Nucleus accumbens (tissue), 56 donors: ENCODE measurements around the gene RFX8.
"Not testable (repeated sequence)": the region's sequence is repeated elsewhere in the genome, so short reads cannot be mapped to it uniquely, and the experiment has no call there.

Source experiments
- DNase-seq, 56 donors: peaks; one replicate each; lab custom pipeline; 2025; lab: John Stamatoyannopoulos, UW

RFX8 gene

DNA sequence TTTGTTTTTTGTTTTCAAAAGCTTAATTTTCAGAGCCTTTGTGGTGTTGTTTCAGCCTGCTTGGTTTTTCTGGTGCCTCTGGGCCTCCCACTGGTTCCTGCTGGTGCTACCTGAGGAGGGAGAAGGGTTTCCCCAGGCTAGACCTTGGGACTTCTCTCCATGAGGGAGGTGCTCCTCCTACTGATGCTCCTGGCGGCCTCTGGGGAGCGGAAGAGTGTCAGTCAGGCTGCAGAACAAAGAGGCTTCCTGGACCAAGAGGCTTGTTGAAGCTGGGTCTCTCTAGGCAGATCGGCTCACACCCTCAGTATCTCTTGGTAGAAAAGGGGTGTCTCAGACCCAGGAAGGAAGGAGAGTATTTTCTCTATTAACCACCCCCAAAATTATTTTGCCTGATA is 32.2 kb downstream of the RFX8 start:
- no peak for DNase-seq

- no peak for DNase-seq
These were observed 32.8 kb downstream of the RFX8 start for GRCh38 chr2:101442042-101442666.

DNA sequence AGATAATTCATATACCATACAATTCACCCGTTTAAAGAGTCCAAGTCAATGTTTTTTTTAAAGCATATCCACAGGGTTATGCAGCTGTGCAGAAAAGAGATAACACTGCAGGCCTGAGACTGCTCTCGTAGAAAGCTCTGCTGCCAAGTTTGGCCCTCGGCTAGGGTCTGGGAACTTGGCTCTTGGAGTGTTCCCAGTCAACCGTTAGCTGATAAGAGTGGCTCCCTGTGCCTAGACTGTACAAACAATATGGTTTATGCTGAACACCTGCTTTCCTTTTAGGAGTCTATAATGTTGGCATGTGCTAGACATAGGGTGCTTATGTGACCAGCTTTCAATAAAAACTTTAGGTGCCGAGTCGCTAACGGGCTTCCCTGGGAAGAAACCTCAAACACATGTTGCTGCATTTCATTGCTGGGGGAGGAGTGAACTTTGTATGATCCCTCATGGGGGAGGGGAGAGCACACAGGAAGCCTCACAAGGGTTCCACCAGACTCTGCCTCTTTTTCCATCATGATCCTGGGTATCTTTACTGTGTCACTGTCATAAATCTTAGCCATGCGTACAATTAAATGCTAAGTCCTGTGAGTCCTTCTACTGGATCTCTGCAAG is 34.7 kb downstream of the RFX8 start:
- DNase-seq, result no peak

GRCh38 chr2:101439716-101440115 is 35.2 kb downstream of the RFX8 start:
- no peak for DNase-seq

- DNase-seq, result not testable (repeated sequence)
These were observed 36.4 kb downstream of the RFX8 start for GRCh38 chr2:101438555-101438954.

DNA sequence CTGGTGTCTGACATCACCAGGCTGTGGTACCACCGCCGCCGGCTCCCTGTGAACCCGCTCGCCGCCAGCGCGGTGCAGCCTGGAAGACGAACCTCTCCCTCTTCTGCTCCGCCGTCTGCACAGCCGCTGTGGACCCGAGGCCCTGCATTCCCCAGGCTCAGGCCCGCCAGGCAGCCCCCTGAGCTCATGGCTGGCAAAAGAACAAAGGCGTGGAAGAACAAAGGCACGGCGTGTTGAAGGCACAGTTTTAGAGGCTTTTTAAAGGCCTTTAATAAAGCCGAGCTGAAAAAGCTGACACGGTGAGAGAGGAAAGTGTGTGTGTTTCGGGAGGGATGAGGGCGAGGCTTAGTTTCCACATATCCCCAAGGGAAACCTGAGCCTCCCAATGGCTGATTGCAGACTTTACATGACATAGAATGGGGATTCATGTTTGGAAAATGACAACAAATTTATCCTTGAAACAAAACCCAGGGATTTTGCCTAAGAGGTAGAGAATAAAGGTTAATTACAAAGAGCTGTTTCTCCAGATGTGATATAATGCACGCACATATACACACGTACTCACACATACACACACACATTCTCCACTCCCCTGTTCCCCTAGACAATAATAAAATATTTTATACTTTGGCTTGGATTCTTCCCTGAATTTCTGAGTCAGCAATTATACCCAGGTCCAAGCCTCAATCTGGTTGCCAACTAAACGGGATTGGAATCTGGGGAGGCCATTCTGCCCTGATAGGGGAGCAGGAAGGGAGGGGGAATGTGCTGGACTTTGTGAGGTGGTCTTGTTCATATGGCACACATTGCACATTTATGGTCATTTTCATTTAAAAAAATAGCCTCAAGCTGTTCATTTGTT is 39.7 kb downstream of the RFX8 start:
- peak in 4 of 56 donors; percentile 2 to 19 (median 8) for DNase-seq

DNA sequence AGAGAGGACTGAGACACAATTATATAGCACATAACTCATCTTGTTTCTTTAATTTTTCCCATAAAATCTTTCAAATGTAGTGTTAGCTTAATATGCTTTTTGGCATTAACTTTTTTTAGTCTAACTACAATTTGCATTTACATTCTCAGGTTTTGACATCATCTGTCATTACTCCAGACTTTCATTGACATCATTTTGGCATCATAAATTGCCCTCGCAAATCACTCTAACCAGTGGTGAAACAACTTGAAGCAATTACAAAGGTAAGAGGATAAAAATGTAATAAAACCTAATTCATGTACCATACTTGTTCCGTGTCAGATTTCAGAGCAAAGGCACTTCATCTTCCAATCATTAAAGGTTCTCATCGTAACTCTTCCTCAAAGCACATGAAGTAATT is 41.4 kb downstream of the RFX8 start:
- DNase-seq, result no peak

DNA sequence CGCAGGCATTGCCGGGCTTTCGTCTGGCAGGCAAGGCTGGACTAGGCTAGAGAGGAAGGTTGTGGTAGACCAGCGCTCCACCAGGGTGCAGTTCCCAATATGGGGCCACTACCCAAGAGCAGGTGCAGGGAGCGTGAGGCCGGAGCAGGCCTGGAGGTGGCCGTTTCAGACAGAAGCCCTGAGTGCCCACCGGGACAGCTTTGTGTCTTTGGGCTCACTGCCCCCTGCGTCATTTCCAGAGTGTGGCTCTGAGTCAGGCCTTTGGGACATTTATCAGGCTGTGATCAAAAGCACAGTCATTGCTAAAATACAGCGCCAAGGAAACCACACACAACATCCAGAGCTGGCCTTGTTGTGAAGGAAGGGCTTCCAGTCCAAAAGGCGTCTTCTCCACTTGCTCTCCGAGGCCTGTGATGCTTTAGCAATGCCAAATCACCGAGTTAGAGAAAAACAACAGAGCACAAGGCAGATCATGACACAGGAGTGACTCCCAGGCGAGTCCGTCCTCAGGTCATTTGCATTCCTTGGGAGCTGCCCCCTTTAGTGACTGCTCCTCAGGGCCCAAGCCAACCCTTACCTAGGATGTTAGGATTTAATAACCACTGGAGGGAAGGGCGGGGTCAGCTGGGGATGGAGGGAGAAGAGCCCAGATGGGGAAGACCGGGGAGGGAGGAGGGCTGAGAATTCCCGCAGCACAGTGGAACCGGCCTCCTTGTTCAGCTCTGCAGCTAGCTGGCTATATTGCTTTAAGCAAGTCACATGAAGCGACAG is 42.3 kb downstream of the RFX8 start:
- DNase-seq, result no peak

GRCh38 chr2:101431486-101431885 is 43.4 kb downstream of the RFX8 start:
- no peak for DNase-seq

DNA sequence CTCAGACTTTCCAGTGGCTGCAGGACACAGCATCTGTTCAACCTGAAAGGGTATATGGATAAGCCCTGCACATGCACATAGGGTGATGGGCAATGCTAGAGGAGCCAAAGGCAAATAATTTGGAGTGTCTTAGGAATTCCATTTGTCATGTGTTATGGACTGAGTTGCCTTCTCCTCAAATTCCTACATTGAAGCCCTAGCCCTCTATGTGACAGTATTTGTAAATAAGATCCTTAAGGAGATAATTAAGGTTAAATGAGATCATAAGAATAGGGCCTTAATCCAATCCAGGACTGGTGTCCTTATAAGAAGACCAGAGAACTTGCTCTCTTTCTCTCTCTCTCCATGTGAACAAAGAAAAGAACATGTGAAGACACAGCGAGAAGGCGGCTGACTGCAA is 44.8 kb downstream of the RFX8 start:
- no peak for DNase-seq

GRCh38 chr2:101429453-101429852 is 45.5 kb downstream of the RFX8 start:
- DNase-seq, result no peak

DNA sequence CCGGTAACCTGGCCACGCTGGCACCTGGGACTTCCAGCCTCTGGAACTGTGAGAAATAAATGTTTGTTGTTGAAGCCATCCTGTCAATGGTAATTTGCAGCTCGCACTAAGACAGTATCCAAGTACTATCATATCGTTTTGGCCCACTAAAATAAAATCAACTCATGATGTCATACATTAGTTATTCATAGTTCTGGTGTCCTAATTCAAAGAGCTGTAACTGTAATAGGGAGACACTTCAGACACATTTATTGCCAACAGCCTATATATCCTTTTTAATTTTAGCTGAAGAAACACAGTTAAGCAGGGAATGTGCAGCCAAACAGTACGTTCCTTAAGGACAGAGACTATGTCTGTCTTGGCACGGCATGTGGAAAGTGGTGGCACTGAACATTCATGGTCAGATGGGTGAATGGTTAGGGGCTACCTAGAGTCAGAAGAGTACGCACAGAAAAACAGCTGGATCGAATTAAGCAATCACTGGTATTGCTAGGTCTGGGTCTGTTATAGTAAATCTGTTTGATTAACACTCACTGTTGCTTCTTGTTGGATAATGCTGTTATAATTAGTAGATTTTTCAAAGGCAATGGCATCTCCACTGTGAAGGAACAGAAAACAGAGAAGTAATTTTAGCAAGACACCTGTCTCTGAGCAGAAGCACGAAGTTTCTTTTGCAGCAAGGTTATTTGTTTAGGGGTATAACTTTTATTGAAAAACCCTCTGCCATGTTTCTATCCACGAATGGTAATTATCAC is 46.3 kb downstream of the RFX8 start:
- no peak for DNase-seq

- DNase-seq, result no peak
These were observed 47.2 kb downstream of the RFX8 start for GRCh38 chr2:101427743-101428142.

DNA sequence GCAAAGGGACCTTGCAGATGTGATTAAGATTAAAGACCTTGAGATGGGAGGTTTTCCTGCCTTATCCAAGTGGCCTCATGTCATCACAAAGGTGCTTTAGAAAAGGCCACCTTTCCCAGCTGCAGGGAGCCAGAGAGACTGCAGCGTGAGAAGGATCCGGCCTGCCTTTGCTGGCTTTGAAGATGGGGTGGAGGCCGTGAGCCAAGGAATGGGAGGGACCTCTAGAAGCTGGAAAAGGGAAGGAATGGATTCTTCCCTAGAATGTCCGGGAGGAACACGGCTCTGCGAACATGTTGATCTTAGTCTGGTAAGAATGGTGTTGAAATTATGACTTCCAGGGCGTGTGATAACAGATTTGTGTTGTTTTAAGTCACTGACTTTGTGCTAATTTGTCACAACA is 47.7 kb downstream of the RFX8 start:
- no peak for DNase-seq

DNA sequence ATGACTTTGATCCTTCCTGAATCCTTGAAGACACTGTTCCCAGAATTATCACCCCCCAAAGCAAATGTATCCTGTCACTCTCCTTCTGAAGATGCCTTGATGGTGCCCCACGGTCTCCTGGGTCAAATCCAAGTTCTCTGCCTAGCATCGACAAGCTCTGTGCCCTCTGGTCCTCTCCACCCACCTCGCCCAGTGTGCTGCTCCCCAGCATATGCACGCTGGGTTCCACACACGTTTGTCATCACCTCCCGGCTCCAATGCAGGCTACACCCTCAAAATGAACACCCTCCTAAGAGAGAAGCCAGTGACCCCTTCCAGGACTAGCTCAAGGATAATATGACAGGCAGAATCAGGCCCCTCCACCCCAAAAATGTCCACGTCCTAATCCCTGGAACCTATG is 48.1 kb downstream of the RFX8 start:
- no peak for DNase-seq

DNA sequence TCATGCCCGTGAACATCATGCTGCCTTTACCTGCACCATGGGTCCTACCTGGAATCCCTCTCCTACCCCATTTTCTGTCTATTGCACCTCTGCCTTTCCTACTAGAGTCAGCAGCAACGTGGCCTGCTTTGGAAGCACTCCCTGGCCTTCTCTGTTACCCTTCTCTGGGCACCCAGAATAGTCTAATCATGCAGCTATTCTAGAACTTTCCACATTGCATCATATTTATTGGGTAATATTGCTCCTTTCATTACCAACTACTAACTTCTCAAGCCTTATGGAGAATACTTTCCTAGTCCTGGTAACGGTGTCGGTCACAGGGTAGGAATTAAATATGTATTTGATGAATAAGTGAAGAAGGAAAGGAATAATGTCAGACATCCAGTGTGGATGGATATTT is 54.3 kb downstream of the RFX8 start:
- DNase-seq, result no peak

DNA sequence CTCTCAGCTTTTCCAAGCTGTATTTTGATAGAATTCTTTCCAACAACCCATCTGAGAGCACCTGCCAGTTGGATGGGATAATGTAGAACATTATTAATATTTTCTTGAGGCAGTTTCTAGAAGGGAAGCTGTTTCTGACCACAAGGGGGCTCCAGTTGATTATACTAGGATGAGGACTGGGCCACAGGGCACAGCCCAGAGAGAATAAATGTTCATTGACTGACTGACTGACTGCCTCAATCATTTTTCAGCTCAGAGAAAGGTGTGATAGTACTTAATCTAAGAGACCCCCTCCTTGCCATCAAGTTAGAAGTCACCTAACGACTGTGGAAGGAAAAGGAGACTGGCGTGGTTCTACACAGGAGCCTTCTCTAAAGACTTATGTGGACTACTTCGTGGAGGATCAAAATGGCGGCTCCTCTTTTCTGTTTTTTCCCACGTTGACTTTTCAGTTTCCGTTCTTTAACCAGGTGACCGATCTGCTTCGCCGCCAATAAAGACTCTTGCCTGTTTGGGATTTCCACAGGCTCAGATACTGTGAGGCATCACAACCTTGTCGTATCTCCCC is 55.7 kb downstream of the RFX8 start:
- peak in 16 of 56 donors; percentile 1 to 49 (median 10) for DNase-seq

- no peak for DNase-seq
These were observed 56.3 kb downstream of the RFX8 start for GRCh38 chr2:101418460-101419095.

DNA sequence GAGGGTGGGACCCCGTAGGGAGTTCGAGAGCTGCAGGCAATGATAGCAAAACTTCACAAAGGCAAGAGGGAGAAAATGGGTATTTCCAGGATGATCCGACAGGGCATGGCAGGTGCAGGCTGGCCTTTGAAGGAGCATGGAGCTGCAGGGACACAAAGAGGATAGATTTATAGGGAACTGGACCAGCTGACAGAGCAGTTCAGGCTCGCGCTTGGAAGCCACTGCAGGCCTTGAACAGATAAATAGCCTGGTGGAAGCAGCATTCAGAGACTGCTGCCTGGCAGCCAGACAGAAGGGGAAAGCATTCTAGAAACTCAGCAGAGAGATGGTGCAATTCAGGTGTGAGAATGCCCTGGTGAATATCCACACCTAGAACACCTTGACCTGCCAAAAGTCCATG is 58.3 kb downstream of the RFX8 start:
- no peak for DNase-seq
